Pons (tissue), 1 donor: ENCODE measurements around the gene TMEM132A.

ENCODE experiments used
- DNase-seq: peaks from one replicate; pipeline ENCODE4 v3.0.0-alpha.2; 2016; ENCODE audit warnings: low spot score

TMEM132A gene

DNA sequence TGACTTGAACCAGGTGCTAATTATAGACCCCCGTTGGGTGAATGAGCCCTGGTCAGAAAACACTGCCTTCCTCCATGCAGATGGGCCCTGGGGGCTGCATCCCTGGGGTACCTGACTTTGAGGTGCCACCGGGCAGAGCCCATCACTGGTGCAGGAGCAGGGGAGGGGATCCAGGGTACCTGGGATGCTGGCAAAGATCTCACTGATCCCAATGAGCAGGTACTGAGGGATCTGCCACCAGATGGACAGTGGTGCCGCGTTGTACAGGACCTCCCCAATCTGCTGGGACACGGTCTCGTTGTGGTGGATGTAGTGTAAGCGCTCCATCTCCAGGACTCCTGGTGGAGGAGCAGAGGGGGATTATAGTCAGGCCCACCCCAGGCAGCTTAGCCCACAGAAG, 15.0 kb downstream of the TMEM132A start:
- DNase-seq = no peak

DNA sequence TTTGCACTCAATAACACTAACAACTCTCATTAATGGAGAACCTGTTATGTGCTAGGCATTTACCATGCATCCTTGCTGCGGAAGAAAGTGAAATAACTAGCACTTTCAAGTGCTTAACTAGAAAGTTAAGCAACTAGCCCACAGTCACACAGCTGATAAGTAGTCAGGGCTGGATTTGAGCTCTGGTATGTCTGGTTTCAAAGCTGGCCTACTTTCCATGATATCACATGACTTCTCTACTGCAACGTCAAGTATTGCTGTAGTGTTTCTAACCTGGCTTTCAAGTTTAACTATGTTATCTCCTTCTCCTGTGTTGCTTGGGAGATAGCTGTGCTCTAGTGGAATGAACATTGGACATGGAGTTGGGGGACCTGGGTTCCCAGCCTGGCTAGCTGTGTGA, 15.6 kb downstream of the TMEM132A start:
- no peak for DNase-seq

DNA sequence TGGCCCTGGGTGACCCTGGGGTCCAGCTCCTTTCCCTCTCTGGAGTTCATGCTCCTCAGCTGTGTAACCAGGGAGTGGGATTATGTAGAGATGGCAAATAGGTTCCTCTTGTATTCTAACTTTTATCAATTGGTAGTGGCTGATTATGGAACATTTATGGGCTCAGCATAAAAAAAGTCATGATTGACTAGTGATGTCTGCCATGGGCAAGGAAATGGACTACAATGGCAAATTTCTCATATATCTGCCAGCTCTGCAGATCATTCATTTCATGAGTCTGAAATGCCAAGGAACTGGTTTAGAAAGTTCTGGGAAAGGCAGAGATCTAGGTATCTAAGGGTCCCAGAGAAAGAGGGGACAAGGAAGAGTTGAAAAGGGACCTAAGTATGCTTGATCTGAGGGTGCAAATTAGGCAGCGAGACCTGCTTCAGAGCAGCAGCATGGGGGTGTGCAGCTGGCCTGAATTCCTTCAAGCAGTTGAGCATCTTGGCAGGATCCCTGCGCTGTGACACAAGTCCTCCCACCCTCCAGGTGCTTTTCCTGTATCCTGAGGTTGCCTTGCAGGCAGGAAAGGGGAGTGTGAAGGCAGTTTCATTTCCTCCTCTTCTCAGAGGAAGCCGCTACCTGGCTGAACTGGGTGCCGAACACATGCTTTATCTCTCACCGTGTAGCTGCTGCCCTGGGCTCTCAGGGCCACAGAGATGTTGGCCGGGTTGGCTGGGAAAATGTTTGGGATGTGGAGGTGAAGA, 17.3 kb downstream of the TMEM132A start:
- no peak for DNase-seq

DNA sequence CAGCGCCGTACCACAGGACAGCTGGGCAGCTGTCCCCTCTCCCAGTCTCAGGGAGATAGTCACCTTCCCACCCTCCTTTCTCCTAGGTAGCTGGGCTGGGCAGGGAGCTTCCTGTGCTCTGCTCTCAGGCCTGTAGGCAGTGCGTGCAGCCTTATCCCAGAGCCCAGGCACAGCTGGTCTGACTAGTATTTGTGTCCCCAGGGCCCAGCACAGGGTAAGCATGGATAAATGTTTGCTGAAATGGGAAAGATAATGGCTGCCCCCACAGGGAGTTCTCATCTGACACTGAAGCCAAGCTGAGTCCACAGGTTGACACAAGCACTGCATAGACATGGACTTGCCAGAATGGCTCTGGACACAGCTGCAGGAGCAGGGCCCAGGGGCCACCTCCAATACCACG, 18.0 kb downstream of the TMEM132A start:
- DNase-seq = no peak

DNA sequence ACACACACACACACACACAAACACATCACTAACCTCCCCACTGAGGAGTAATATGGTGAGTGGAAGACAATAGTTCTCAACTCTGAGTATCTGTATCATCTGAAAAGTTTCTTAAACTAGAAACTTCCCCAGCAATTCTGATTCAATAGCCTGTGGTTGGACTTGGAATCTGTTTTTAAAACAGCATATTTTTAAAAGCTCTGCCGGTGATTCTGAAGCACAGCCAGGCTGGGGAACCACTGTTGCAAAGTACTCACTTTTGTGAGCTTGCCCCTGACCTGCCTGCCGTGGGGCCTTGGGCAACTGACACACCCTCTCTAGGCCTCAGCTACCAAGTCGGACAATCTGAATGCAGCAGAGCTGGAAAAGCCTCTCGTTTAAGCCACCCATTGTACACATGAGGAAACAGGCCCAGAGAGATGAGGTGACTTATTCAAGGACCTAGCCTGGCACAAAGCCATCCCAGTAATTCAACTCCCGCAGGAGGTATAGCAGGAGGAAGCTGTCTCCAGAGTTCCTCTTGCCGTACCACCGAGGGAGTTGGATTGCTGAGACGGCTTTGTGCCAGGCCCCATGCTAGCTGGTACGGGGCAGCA, 18.8 kb downstream of the TMEM132A start:
- DNase-seq = no peak

DNA sequence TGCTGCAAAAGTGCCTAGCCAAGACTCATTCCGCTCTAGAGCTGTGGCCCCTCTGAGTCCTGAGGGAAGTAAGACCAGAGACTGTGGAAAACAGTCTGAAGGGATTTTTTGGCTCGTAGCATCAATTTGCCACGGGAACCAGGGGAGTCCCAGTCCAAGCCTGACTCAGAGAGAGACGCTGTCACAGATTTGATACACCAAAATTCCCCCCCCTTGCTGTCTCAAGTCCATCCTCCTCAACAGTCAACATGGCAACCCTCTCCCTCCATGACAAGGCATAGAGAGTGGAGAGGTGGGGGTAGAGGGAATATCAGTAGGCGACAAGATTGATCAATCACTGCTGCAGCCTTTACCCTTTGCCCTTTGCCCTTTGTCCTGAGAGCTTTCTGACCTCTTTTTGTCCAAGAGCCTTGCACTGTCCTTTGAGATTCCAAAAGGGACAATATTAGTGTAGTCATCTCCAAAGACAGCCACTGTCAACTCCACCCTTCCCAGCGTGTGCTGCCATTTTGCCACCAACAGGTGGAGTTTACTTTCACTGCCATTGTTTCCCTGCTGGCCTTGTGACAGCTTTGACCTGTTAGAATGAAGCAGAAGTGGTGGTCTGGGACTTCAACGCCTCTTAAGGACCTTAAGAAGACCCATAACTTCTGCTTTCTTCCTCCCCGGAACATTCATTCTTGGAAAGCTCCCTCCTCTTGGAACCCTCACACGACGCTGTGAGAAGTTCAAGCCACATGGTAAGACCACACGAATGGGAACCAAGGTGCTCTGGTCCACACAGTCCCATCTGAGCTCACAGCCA, 20.4 kb downstream of the TMEM132A start:
- DNase-seq = no peak

DNA sequence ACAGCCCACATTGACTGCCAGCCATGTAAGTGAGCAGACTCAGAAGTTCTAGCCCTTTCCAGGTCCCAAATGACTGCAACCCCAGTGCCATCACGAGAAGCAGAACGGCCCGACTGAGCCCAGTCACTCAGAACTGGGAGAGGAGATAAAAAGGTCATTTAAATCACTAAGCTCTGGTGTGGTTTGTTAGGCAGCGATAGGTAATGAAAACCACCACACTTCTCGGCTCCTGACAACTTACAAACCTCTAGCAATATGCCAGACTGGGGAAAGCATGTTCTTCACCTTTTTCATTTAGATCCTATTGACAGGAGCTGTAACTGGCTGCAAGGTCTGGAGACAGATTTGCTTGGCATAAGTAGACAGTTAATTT, 21.0 kb downstream of the TMEM132A start:
- no peak for DNase-seq

DNA sequence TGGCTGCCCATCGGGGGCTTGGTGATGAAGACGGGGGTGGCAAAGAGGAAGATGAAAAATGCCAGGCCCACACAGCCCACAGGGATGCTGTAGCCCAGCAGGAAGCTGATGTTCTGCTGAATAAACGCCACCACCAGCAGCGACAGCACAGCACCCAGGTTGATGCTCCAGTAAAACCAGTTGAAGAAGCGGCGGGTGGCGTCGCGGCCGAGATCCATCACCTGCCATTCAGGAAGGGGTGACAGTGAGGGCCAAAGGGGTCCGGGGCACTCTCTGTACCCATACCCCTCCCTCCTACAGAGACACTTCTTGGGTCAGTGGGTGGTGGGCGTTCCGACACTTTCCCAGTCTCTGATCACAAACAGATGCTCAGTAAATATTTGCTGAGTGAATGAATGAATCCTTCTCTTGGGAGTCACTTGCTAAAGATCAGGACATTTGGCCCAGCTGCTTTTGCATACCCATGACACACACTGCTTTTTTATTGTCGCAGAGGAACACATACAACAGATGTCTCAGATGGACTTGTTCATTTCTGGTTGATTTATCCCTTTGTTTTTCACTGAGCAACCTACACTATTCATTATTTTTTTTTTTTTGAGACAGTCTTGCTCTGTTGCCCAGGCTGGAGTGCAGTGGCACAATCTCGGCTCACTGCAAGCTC, 22.5 kb downstream of the TMEM132A start:
- no peak for DNase-seq

DNA sequence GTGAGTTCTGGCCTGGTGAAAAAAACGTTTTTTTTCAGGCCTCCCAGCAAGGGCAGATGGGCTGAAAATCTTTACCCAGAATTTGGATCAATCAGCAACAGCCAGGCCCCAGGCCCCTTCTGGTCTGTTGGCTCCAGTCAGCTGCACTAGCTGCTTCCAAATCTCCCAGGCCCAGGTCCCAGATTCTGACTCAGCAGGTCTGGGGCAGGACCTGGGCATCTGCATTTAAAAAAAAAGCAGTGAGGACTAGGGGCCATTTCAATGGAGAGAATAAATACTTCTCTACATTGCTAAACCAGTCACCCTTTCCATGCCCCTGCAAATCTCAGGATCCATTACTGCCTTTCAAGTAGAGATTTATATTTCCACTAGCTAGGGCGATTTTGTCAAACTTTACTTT, 23.4 kb downstream of the TMEM132A start:
- peak; percentile 53 for DNase-seq

DNA sequence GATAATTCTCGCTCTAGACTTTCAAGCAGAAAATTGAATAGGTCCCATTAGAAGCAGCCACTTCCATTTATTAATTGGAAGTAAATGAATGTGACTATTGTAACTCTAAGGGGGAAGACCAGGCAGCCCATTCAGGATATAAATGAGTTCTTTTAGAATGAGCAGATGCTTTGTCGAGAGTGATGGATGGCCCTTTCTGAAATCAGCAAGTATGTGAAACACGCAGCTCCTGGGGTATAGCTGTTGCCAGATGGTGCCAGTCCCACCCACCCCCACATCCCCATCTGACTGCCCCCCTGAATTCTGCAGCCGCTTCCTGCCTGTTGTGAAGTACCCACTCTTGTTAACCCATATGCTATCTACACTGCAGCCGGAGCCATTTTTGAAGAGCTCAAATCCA, 24.0 kb downstream of the TMEM132A start:
- DNase-seq = peak; percentile 73

DNA sequence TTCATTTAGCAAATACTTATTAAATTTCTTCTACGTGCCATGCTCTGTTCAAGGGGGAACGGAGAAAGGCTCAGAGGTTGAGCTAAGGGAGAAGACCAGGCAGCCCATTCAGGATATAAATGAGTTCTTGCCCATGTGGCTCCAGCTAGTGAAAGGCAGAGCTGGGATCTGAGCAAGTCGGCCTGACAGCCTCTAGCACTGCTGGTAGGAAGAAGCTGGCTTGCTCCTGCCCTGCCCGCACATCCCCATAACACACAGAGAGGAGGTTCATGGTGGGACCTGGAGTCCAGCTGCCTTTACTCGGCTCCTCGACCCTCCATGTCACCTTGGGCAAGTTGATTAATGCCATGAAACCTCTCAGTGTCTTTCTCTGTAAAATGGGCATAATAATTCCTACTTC, 25.8 kb downstream of the TMEM132A start:
- no peak for DNase-seq

DNA sequence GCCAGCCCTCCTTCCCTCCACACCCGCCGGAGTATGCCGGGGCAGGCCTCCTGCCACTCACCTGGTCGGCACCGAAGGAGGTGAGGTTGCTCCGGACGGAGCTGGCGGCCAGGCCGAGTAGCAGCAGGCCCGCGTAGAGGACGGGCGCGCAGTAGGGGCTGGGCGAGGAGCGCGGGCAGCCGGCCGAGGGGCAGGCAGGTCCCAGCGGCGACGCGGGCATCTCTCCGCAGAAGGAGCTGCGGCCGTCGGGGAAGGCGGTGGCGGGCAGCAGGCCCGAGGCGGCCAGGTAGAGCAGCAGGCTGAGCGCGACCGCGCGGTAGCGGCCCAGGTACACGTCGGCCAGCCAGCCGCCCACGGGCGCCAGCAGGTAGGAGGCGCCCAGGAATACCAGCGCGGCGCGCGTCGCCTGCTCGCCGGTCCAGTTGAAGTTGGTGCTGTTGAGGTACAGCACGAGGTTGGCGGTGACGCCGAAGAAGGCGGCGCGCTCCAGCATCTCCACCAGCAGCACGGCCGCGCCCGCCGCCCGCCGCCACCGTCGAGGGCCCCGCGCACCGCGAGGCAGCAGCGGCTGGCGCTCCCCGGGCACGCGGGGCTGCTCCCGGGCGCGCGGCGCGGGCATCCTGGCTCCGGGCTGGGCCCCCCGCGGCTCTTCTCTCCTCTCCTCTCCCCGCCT, 26.8 kb downstream of the TMEM132A start:
- no peak for DNase-seq

DNA sequence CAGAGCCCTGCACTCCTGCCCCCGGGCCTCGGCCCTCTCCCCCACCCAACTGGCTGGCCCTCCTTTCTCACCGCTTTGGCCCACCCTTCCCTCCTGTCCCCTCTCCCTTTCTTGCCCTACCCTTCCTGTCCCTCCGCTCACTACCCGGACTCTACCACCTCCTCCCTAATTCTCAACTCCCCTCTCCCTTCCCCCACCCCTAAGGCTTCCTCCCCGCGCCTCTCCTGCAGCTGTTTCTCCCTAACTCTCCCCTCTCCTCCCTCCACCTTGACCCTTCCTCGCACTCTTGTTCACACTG, 27.3 kb downstream of the TMEM132A start:
- no peak for DNase-seq

DNA sequence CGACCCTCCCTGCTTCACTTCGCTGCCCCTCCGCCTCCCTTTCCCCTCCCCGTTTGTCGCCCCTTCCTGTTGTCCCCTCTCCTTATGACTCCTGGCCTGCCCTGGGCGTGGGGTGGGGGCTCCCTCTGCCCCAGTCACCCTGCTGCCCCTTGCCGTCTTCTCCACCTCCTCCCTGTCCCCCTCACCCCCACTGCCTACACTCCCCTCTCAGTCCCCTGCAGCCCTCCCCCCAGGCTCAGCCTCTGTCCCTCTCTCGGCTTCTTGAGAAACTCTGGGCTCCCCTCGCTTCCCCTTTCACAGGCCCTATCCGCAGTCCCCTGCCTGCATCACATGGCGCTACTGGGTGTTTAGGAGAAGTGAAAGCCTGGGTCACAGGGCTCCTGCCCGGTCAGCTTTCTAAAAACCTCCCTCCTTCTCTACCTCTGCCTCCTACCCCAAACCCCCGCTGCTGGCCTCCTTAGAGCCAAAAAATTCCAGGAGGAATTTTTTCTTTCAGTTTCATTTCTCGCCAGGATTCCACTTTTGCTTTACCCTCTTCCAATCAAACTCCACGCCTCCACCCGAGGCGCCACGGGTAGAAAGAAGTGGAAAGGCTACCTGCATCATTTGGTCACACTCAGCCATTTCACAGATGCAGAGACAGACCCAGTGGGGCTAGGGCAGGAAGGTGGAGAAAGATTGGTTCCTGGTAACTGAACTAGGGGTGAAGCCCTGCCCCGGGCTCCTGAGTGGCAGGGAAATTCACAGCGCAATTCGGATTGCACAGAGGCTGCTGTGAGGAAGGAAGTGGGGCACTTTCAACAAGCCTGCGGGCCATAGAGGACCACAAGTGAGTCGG, 27.9 kb downstream of the TMEM132A start, which contains the start of gene SLC15A3:
Gene SLC15A3, minus strand, starts transcription at position 273 of the 838 bp plus-strand sequence. CDS start 625 bp downstream, outside the sequence.
- peak; percentile 78 for DNase-seq

DNA sequence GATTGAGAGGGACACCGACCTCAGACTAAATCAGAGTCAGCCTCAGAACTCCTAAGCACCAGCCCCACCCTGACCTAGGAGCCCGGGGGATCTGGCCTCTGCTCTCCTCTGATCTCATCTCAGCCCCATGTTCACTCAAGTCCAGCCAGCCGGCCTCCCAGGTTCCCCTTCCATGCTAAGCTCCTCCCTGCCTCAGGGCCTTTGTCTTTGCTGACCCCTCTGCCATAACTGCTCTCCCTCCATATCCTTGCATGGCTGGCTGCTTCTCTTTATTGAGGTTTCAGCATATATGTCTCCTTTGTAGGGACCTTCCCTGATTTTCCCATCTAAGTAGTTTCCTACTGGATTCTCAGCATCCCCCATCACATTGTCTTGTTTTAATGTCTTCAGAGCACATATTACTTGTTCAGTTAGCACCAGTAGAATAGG, 28.5 kb downstream of the TMEM132A start:
- no peak for DNase-seq

DNA sequence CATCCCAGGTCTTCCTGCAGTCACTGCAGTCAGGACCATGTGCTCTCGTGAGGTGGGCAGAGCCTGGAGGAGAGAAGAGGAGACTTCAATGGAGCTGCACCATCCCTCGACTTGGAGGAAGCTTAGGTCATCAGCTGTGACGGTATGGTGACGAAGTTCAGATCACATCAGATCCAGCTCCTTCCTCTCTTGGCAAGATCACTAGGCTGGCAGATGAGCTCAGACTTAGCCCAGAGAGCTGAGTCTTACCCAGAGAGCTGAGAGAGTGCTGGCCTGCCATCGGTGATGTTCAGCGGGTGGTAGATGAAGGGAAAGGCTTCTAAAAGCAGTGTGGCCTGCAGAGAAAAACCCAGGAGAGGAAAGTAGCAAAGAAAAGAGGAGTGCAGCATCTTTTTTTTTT, 29.5 kb downstream of the TMEM132A start:
- peak; percentile 58 for DNase-seq

DNA sequence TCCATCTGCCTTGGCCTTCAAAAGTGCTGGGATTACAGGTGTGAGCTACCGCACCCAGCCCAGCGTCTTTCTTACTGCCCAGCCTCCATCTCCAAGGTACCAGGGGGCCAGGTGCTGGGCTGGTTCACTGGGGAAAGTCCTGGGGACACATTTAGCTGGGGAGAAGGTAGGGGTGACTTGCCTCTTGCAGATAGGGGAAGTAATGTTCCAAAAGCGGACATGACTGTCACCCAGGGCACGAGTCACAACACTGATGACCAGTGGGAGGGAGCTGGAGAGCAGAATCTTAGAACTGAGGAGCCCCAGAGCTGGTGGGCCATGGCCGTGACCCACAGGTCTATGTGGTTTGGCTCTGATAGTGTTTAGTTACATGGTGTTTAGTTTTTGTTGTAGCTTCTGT, 30.2 kb downstream of the TMEM132A start:
- DNase-seq = peak; percentile 39

DNA sequence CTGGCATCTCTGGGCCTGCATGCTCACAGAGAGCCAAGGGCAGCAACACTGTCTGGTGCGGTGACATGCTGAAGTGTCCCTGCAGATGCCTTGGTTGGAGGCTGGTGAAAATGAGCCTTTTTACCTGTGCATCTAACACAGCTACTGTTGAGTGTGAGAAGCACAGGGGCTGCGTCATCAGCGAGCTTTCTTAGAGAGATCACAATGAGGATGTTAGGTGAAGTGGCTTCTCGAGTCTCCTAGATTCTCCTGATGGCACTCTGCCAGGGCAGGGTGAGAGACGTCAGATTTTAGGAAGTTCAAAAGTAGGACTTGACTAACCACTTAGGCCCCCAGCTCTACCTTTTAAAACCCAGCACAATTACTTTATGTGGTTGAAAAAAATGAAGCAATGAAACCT, 31.3 kb downstream of the TMEM132A start:
- peak; percentile 55 for DNase-seq

DNA sequence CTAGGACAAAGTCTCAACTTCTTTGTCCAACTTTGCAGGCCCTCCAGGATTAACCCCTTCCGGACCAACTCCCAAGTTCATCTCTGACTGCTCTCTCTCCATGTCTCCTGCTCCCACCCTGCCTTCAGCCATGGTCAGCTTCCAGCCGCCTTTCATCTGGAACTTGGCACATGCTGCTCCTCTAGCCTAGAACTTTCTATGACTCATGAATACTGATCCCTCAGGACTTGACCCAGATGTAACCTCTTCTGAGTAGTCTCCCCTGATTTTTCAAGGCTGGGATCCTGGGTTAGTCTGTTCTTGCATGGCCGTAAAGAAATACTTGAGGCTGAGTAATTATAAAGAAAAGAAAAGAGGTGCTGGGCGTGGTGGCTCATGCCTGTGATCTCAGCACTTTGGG, 32.9 kb downstream of the TMEM132A start:
- no peak for DNase-seq

DNA sequence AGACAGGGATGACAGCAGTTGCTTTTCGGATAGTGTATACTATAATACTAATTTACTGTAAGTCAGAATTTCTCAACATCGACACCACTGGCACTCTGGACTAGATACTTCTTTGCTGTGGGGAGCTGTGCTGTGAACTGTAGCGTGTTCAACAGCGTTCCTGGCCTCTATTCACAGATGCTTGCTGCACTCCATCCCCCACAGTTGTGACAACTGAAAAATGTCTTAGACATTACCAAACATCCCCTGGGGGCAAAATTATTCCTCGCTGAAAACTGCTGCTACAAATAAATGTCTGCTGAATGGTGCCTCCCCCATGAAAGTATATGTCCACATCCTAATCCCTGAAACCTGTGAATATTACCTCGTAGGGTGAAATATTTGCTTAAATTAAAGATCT, 35.2 kb downstream of the TMEM132A start:
- DNase-seq = no peak

DNA sequence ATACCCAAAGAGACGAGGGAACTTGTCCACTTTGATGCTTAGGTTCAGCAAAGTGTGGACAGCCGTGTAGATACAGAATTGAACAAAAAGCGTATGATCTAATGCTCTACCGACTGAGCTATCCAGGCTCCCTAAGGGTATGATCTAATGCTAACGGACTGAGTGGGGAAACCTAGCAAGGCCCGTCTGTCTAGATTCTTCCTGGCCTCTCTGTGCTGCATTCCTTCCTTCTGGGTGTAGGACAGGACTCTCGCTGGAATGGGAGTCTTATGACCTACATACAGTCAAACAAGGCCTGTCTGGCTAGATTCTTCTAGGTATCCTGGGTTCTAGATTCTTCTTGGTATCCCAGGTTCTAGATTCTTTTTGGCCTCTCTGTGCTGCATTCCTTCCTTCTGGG, 36.1 kb downstream of the TMEM132A start:
- DNase-seq = no peak
